ENCODE data around the gene ASCC3. TPM values are rescaled to one million over a fixed set of nuclear protein-coding genes. Genes with fewer than 3 reads are reported as not detected.

The ASCC3 gene, protein sequence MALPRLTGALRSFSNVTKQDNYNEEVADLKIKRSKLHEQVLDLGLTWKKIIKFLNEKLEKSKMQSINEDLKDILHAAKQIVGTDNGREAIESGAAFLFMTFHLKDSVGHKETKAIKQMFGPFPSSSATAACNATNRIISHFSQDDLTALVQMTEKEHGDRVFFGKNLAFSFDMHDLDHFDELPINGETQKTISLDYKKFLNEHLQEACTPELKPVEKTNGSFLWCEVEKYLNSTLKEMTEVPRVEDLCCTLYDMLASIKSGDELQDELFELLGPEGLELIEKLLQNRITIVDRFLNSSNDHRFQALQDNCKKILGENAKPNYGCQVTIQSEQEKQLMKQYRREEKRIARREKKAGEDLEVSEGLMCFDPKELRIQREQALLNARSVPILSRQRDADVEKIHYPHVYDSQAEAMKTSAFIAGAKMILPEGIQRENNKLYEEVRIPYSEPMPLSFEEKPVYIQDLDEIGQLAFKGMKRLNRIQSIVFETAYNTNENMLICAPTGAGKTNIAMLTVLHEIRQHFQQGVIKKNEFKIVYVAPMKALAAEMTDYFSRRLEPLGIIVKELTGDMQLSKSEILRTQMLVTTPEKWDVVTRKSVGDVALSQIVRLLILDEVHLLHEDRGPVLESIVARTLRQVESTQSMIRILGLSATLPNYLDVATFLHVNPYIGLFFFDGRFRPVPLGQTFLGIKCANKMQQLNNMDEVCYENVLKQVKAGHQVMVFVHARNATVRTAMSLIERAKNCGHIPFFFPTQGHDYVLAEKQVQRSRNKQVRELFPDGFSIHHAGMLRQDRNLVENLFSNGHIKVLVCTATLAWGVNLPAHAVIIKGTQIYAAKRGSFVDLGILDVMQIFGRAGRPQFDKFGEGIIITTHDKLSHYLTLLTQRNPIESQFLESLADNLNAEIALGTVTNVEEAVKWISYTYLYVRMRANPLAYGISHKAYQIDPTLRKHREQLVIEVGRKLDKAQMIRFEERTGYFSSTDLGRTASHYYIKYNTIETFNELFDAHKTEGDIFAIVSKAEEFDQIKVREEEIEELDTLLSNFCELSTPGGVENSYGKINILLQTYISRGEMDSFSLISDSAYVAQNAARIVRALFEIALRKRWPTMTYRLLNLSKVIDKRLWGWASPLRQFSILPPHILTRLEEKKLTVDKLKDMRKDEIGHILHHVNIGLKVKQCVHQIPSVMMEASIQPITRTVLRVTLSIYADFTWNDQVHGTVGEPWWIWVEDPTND (N-terminal part only)
- total RNA-seq (2021): 32.2 and 32.5 TPM in 2 replicates
- percentile 82 among the genes with signal in this experiment for Bru-seq, nascent RNA
- percentile 68 among the genes with signal in this experiment for BruChase-seq, experiment 1, labeled RNA remaining after a 2-hour chase
- percentile 63 among the genes with signal in this experiment for BruChase-seq, experiment 2, labeled RNA remaining after a 6-hour chase
- long read RNA-seq, full-length matches to known transcripts: 9 of 22 reads
- long read RNA-seq, partial matches to known transcripts: 7 of 22 reads
- long read RNA-seq, other reads (novel, unspliced or antisense): 6 of 22 reads

DNA sequence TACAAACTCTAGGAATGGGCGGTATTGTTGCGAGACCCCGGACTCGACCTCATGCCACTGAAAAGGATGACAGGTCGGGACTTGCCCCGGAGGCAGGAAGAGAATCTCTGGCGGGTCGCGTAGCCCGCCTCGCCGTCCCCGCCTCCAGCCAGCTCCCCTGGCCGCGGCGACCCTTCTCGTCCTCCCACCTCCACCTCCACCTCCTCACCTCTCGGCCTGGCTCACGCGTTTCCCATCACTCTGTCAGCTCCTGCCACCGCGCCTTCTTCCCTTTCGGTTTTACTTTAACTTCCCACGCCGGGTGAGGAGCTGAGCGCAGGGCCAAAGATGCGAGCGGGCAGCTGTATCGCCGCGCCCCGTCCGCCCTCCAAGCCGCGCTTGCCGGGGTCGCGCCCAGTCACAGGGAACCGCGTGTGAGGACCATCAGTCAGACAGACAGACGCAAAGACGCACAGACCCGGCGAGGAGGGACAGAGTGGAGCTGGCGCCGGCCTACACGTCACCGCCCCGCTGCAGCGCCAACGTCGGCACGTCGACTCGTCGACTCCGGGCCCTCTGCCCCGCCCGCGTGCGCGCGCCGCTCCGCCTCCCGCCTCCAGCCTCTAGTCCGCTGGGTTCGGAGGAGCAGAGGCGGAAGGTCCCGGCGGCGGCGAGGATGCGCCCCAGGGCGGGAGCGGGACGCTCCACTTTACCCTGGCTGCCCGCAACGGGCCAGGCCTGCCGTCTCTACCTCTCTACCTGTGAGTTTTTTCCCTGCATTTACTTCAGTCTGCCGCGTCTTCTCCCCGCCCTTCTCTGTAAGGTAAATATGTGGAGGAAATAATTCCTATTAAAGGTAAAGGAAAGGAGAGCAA lies at the start of gene ASCC3:
TSS of gene ASCC3 (minus strand) at position 477 of the 854 bp plus-strand sequence. CDS start 13,332 bp downstream, outside the sequence.
- peak within 1 kb of the TSS; percentile 97 for H3K4me3 ChIP-seq (ENCODE audit: low read depth, low read length, poor library complexity, severe bottlenecking)
- BruUV-seq (replicated peaks): no TSS peak
- no peaks in the 10 kb centered on the region for H3K9me3 ChIP-seq (ENCODE audit: low read depth, low read length, poor library complexity, severe bottlenecking)
- H3K36me3 ChIP-seq (ENCODE audit: insufficient read depth, low read length, poor library complexity, severe bottlenecking): no peaks in the 10 kb centered on the region
- POLR2A ChIA-PET (ENCODE audit: low non-redundant PET): no interaction called here
- CTCF ChIA-PET: no interaction called here
- peak within 1 kb of the TSS; percentile 88 for H3K27ac ChIP-seq (ENCODE audit: low read depth, low read length, poor library complexity, severe bottlenecking)
- intact Hi-C loops (cut with micrococcal nuclease; ENCODE audit: unreplicated experiment): no loop called here
- DNase-seq (ENCODE audit: low spot score): peak; percentile 95
- no peaks in the 10 kb centered on the region for H3K27me3 ChIP-seq (replicated peaks; ENCODE audit: insufficient read depth, low read depth, low read length, poor library complexity)
- peaks cover 8% of the 10 kb centered on the region for H3K4me1 ChIP-seq (ENCODE audit: insufficient read depth, low read length, poor library complexity, severe bottlenecking)
- TF ChIP-seq EZH2 (IDR thresholded peaks at IDR 0.05; ENCODE audit: borderline replicate concordance, low read depth, low read length, poor library complexity, severe bottlenecking): no peak
- TF ChIP-seq, protein P1, sequence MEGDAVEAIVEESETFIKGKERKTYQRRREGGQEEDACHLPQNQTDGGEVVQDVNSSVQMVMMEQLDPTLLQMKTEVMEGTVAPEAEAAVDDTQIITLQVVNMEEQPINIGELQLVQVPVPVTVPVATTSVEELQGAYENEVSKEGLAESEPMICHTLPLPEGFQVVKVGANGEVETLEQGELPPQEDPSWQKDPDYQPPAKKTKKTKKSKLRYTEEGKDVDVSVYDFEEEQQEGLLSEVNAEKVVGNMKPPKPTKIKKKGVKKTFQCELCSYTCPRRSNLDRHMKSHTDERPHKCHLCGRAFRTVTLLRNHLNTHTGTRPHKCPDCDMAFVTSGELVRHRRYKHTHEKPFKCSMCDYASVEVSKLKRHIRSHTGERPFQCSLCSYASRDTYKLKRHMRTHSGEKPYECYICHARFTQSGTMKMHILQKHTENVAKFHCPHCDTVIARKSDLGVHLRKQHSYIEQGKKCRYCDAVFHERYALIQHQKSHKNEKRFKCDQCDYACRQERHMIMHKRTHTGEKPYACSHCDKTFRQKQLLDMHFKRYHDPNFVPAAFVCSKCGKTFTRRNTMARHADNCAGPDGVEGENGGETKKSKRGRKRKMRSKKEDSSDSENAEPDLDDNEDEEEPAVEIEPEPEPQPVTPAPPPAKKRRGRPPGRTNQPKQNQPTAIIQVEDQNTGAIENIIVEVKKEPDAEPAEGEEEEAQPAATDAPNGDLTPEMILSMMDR (conservative IDR thresholded peaks at IDR 0.05; ENCODE audit: low read depth, low read length): no peak

DNA sequence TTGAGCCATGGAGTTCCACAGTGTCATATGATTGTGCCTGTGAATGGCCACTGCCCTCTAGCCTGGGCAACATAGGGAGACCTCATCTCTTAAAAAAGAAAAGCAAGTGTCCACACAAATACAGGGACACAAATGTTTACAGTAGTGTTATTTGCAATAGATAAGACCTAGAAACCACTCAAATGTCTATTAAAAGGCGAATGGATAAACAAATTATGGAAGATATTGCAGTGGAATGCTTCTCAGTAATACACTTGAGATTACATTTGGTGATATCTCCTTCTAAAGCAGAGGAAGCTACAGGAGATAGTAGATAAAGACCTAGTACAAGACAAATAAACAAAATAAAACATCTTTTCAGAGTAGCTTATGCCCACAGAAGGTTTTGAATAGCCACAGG lies 44.6 kb upstream of the ASCC3 start:
- CTCF ChIA-PET: no interaction called here
- BruUV-seq (replicated peaks): no TSS peak
- Histone ChIP-seq H3K27me3 (replicated peaks; ENCODE audit: insufficient read depth, low read depth, low read length, poor library complexity) (no peaks in the 10 kb centered on the region), H3K27ac (ENCODE audit: low read depth, low read length, poor library complexity, severe bottlenecking) (no peak overlapping the region), H3K4me1 (ENCODE audit: insufficient read depth, low read length, poor library complexity, severe bottlenecking) (no peaks in the 10 kb centered on the region), H3K9me3 (ENCODE audit: low read depth, low read length, poor library complexity, severe bottlenecking) (no peaks in the 10 kb centered on the region), H3K36me3 (ENCODE audit: insufficient read depth, low read length, poor library complexity, severe bottlenecking) (no peaks in the 10 kb centered on the region), H3K4me3 (ENCODE audit: low read depth, low read length, poor library complexity, severe bottlenecking) (no peak overlapping the region)
- POLR2A ChIA-PET (ENCODE audit: low non-redundant PET): no interaction called here
- DNase-seq (ENCODE audit: low spot score): no peak
- TF ChIP-seq, protein P1 (conservative IDR thresholded peaks at IDR 0.05; ENCODE audit: low read depth, low read length): no peak
- no peak for TF ChIP-seq EZH2 (IDR thresholded peaks at IDR 0.05; ENCODE audit: borderline replicate concordance, low read depth, low read length, poor library complexity, severe bottlenecking)
- intact Hi-C loops (cut with micrococcal nuclease; ENCODE audit: unreplicated experiment): no loop called here
